Prostate gland (tissue), 2 donors: ENCODE data around the gene BPTF.

Source experiments
- CTCF ChIP-seq, 4 experiments: fragments of 200-600 bp in 2 of 4; fragments of 450-650 bp in 2 of 4; sonication (generic) in 2 of 4; IDR thresholded peaks; 1 replicate in 3 of 4; 2 replicates in 1 of 4; pipeline ENCODE4 v1.5.1; 2016 to 2019; ENCODE audit warnings: antibody characterized with exemption in 4 of 4, mild to moderate bottlenecking in 2 of 4, moderate library complexity in 2 of 4
- POLR2A ChIP-seq: fragments of 450-650 bp; IDR thresholded peaks from one replicate; pipeline ENCODE4 v1.6.1; 2016; ENCODE audit warnings: antibody characterized with exemption, mild to moderate bottlenecking
- POLR2AphosphoS5 ChIP-seq: sonication (generic); formaldehyde crosslinking; IDR thresholded peaks from one replicate; pipeline ENCODE4 v1.6.1; 2017; ENCODE audit warnings: antibody characterized with exemption

GRCh38 chr17:67810464-67810863 is 14.8 kb upstream of the BPTF start:
- no peak for TF ChIP-seq CTCF (IDR thresholded peaks at IDR 0.05)
- no peak for TF ChIP-seq POLR2A
- no peak for TF ChIP-seq POLR2AphosphoS5
